Activated naive CD4-positive, alpha-beta T cell treated with anti-CD3 and anti-CD28 coated beads, Interleukin-2, amount 50 U/mL, for 24 hours (primary cell): ENCODE results near the gene STAT5B.
"Not testable (repeated sequence)": the region's sequence is repeated elsewhere in the genome, so short reads cannot be mapped to it uniquely, and the experiment has no call there.

ENCODE experiments used
- H3K27ac Mint-ChIP-seq: one replicate; pipeline ENCODE4 v1.8.0; 2021; ENCODE audit warnings: mild to moderate bottlenecking, mixed read lengths
- H3K27me3 Mint-ChIP-seq: one replicate; pipeline ENCODE4 v1.8.0; 2021; ENCODE audit warnings: mixed read lengths
- H3K36me3 Mint-ChIP-seq: one replicate; pipeline ENCODE4 v1.8.0; 2021; ENCODE audit warnings: mixed read lengths
- H3K4me1 Mint-ChIP-seq: one replicate; pipeline ENCODE4 v1.8.0; 2021; ENCODE audit warnings: mixed read lengths
- H3K4me3 Mint-ChIP-seq: one replicate; pipeline ENCODE4 v1.8.0; 2021; ENCODE audit warnings: mild to moderate bottlenecking, mixed read lengths
- H3K9me3 Mint-ChIP-seq: one replicate; pipeline ENCODE4 v1.8.0; 2021; ENCODE audit warnings: mixed read lengths

STAT5B gene

GRCh38 chr17:42270170-42270535 lies 6.0 kb downstream of the STAT5B start:
- peaks cover 15% of the 10 kb centered on the region for H3K36me3 Mint-ChIP-seq
- H3K4me1 Mint-ChIP-seq: peaks cover 83% of the 10 kb centered on the region
- peak overlapping the region; percentile 91 for H3K27ac Mint-ChIP-seq
- H3K4me3 Mint-ChIP-seq: peak overlapping the region; percentile 53
- H3K9me3 Mint-ChIP-seq: no peaks in the 10 kb centered on the region
- no peaks in the 10 kb centered on the region for H3K27me3 Mint-ChIP-seq

GRCh38 chr17:42268236-42268635 lies 8.0 kb downstream of the STAT5B start:
- Mint-ChIP-seq H3K36me3 (peaks cover 9% of the 10 kb centered on the region), H3K9me3 (no peaks in the 10 kb centered on the region), H3K4me1 (peaks cover 74% of the 10 kb centered on the region), H3K27ac (peak overlapping the region; percentile 91), H3K4me3 (peak overlapping the region; percentile 53), H3K27me3 (no peaks in the 10 kb centered on the region)

GRCh38 chr17:42266918-42267766 lies 9.0 kb downstream of the STAT5B start:
- Mint-ChIP-seq H3K27ac (peak overlapping the region; percentile 95), H3K4me1 (peaks cover 69% of the 10 kb centered on the region), H3K36me3 (peaks cover 9% of the 10 kb centered on the region), H3K4me3 (peak overlapping the region; percentile 80), H3K27me3 (no peaks in the 10 kb centered on the region), H3K9me3 (no peaks in the 10 kb centered on the region)

GRCh38 chr17:42266462-42266861 lies 9.7 kb downstream of the STAT5B start:
- peaks cover 66% of the 10 kb centered on the region for H3K4me1 Mint-ChIP-seq
- no peaks in the 10 kb centered on the region for H3K9me3 Mint-ChIP-seq

GRCh38 chr17:42264366-42264765 lies 11.8 kb downstream of the STAT5B start:
- H3K27ac Mint-ChIP-seq, H3K9me3 Mint-ChIP-seq, H3K36me3 Mint-ChIP-seq, H3K27me3 Mint-ChIP-seq, H3K4me3 Mint-ChIP-seq: not testable (repeated sequence)
- H3K4me1 Mint-ChIP-seq: peaks cover 58% of the 10 kb centered on the region

More at GRCh38 chr17:42266462-42266861, 9.7 kb downstream of the STAT5B start:
- Mint-ChIP-seq H3K4me3 (peak overlapping the region; percentile 80), H3K36me3 (peaks cover 8% of the 10 kb centered on the region), H3K27ac (peak overlapping the region; percentile 95), H3K27me3 (no peaks in the 10 kb centered on the region)

GRCh38 chr17:42260318-42260717 lies 15.9 kb downstream of the STAT5B start:
- no peak overlapping the region for H3K27ac Mint-ChIP-seq
- H3K4me1 Mint-ChIP-seq: peaks cover 54% of the 10 kb centered on the region
- no peaks in the 10 kb centered on the region for H3K9me3 Mint-ChIP-seq
- no peak overlapping the region for H3K4me3 Mint-ChIP-seq
- H3K36me3 Mint-ChIP-seq: no peaks in the 10 kb centered on the region
- H3K27me3 Mint-ChIP-seq: no peaks in the 10 kb centered on the region

GRCh38 chr17:42255445-42255844 lies 20.7 kb downstream of the STAT5B start:
- H3K27me3 Mint-ChIP-seq: no peaks in the 10 kb centered on the region
- H3K4me3 Mint-ChIP-seq: no peak overlapping the region
- H3K9me3 Mint-ChIP-seq: no peaks in the 10 kb centered on the region
- H3K27ac Mint-ChIP-seq: peak overlapping the region; percentile 82
- H3K36me3 Mint-ChIP-seq: peaks cover 2% of the 10 kb centered on the region
- peaks cover 72% of the 10 kb centered on the region for H3K4me1 Mint-ChIP-seq

GRCh38 chr17:42253578-42253977 lies 22.6 kb downstream of the STAT5B start:
- no peaks in the 10 kb centered on the region for H3K9me3 Mint-ChIP-seq
- no peaks in the 10 kb centered on the region for H3K27me3 Mint-ChIP-seq
- peaks cover 6% of the 10 kb centered on the region for H3K36me3 Mint-ChIP-seq
- H3K4me1 Mint-ChIP-seq: peaks cover 74% of the 10 kb centered on the region
- peak overlapping the region; percentile 91 for H3K27ac Mint-ChIP-seq
- no peak overlapping the region for H3K4me3 Mint-ChIP-seq

- Mint-ChIP-seq H3K9me3 (no peaks in the 10 kb centered on the region), H3K4me3 (peak overlapping the region; percentile 47), H3K4me1 (peaks cover 78% of the 10 kb centered on the region), H3K27me3 (no peaks in the 10 kb centered on the region), H3K27ac (peak overlapping the region; percentile 91), H3K36me3 (peaks cover 6% of the 10 kb centered on the region)
Measured at GRCh38 chr17:42252597-42253550, 23.3 kb downstream of the STAT5B start.

GRCh38 chr17:42251115-42251514 lies 25.1 kb downstream of the STAT5B start:
- Mint-ChIP-seq H3K36me3 (peaks cover 6% of the 10 kb centered on the region), H3K4me3 (peak overlapping the region; percentile 19)

GRCh38 chr17:42249681-42250446 lies 26.3 kb downstream of the STAT5B start:
- Mint-ChIP-seq H3K9me3 (no peaks in the 10 kb centered on the region), H3K4me1 (peaks cover 78% of the 10 kb centered on the region), H3K27me3 (no peaks in the 10 kb centered on the region), H3K27ac (peak overlapping the region; percentile 100), H3K4me3 (peak overlapping the region; percentile 78), H3K36me3 (peaks cover 6% of the 10 kb centered on the region)

More at GRCh38 chr17:42251115-42251514, 25.1 kb downstream of the STAT5B start:
- peak overlapping the region; percentile 84 for H3K27ac Mint-ChIP-seq
- no peaks in the 10 kb centered on the region for H3K27me3 Mint-ChIP-seq
- H3K9me3 Mint-ChIP-seq: no peaks in the 10 kb centered on the region
- H3K4me1 Mint-ChIP-seq: peaks cover 82% of the 10 kb centered on the region

GRCh38 chr17:42248351-42249179 lies 27.6 kb downstream of the STAT5B start:
- H3K4me3 Mint-ChIP-seq: peak overlapping the region; percentile 91
- peak overlapping the region; percentile 100 for H3K27ac Mint-ChIP-seq
- peaks cover 83% of the 10 kb centered on the region for H3K4me1 Mint-ChIP-seq

GRCh38 chr17:42247734-42248133 lies 28.5 kb downstream of the STAT5B start:
- Mint-ChIP-seq H3K9me3 (no peaks in the 10 kb centered on the region), H3K4me1 (peaks cover 79% of the 10 kb centered on the region), H3K36me3 (peaks cover 4% of the 10 kb centered on the region), H3K27ac (peak overlapping the region; percentile 100), H3K27me3 (no peaks in the 10 kb centered on the region), H3K4me3 (peak overlapping the region; percentile 91)

More at GRCh38 chr17:42248351-42249179, 27.6 kb downstream of the STAT5B start:
- Mint-ChIP-seq H3K27me3 (no peaks in the 10 kb centered on the region), H3K9me3 (no peaks in the 10 kb centered on the region), H3K36me3 (peaks cover 4% of the 10 kb centered on the region)

- Mint-ChIP-seq H3K4me1 (peaks cover 81% of the 10 kb centered on the region), H3K36me3 (peaks cover 4% of the 10 kb centered on the region)
Measured at GRCh38 chr17:42246515-42246914, 29.7 kb downstream of the STAT5B start.

More at GRCh38 chr17:42246515-42246914, 29.7 kb downstream of the STAT5B start:
- Mint-ChIP-seq H3K27ac (peak overlapping the region; percentile 100), H3K4me3 (peak overlapping the region; percentile 81), H3K9me3 (no peaks in the 10 kb centered on the region), H3K27me3 (no peaks in the 10 kb centered on the region)
